ENCODE data around the gene ZNF174.

ZNF174 gene

GRCh38 chr16:3444032-3444388, 43.0 kb downstream of the ZNF174 start:
- Histone ChIP-seq H4K5ac (ENCODE audit: low read length) (no peak overlapping the region), H2AK5ac (ENCODE audit: low read length) (no peak overlapping the region), H3K23ac (ENCODE audit: low read length) (no peak overlapping the region)

GRCh38 chr16:3454093-3454492, 53.1 kb downstream of the ZNF174 start:
- Histone ChIP-seq H3K27ac (ENCODE audit: low read depth, low read length) (no peak overlapping the region), H4K5ac (ENCODE audit: low read length) (no peak overlapping the region)

More at GRCh38 chr16:3444032-3444388, 43.0 kb downstream of the ZNF174 start:
- peaks cover 3% of the 10 kb centered on the region for H3K79me1 ChIP-seq (ENCODE audit: low read length)
- WGBS (ENCODE audit: extremely low coverage, insufficient coverage, low lambda C conversion rate), result no CpG with 5 or more reads among the region's 10 CpGs
- H3K79me2 ChIP-seq (ENCODE audit: control insufficient read depth, insufficient read depth, low read length), result peaks cover 10% of the 10 kb centered on the region
- no peak overlapping the region for H4K8ac ChIP-seq (ENCODE audit: low read depth, low read length)
- H2BK5ac ChIP-seq (ENCODE audit: low read length), result no peak overlapping the region
- no peaks in the 10 kb centered on the region for H3K4me1 ChIP-seq (ENCODE audit: control insufficient read depth, low read depth, low read length)
- no peak overlapping the region for H3K18ac ChIP-seq (ENCODE audit: low read length)
- H2BK120ac ChIP-seq (ENCODE audit: low read depth, low read length), result no peak overlapping the region
- peak; percentile 76 for DNase-seq
- H3K36me3 ChIP-seq (ENCODE audit: control insufficient read depth, insufficient read depth, low read length), result peaks cover 2% of the 10 kb centered on the region
- no peak overlapping the region for H2BK15ac ChIP-seq (replicated peaks; ENCODE audit: low read depth)
- H3K56ac ChIP-seq (ENCODE audit: low read length), result peak overlapping the region; percentile 93
- H3K4ac ChIP-seq (ENCODE audit: low read depth, low read length), result no peak overlapping the region
- peak overlapping the region; percentile 85 for H3K9ac ChIP-seq (ENCODE audit: low read length)
- H3K27ac ChIP-seq (ENCODE audit: low read depth, low read length), result no peak overlapping the region
- no peaks in the 10 kb centered on the region for H3K27me3 ChIP-seq (ENCODE audit: insufficient read depth, low read length, poor library complexity)
- peak overlapping the region; percentile 84 for H3K4me3 ChIP-seq (ENCODE audit: low read length)
- peak overlapping the region; percentile 65 for H3K4me2 ChIP-seq (ENCODE audit: low read length)

DNA sequence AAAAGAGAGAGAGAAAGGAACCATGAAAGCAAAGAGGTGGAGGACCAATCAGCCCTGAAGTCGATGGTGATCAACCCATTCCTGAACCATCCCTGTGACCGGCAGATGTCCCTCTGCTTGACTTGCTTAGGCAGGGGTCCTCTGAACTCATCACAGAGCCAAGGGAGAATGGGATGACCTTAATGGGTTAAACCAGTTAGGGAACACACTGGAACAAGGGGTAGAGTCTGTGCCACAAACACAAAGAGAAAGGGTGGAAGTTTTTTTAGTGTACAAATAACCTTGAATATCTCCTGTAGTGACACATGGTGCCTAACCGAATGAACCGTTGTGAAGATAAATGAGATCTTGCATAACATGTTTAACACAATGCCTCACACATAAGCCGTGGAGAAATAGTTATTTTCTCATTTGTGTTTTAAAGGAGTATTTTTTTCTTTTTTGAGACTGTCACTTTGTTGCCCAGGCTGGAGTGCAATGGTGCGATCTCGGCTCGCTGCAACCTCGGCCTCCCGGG, 53.7 kb downstream of the ZNF174 start:
- Histone ChIP-seq H3K27me3 (ENCODE audit: insufficient read depth, low read length, poor library complexity) (no peaks in the 10 kb centered on the region), H3K27ac (ENCODE audit: low read depth, low read length) (no peak overlapping the region), H4K5ac (ENCODE audit: low read length) (no peak overlapping the region), H3K23ac (ENCODE audit: low read length) (no peak overlapping the region), H3K56ac (ENCODE audit: low read length) (no peak overlapping the region), H3K79me2 (ENCODE audit: control insufficient read depth, insufficient read depth, low read length) (peaks cover 14% of the 10 kb centered on the region), H3K36me3 (ENCODE audit: control insufficient read depth, insufficient read depth, low read length) (no peaks in the 10 kb centered on the region), H3K18ac (ENCODE audit: low read length) (no peak overlapping the region), H4K8ac (ENCODE audit: low read depth, low read length) (no peak overlapping the region), H2BK120ac (ENCODE audit: low read depth, low read length) (no peak overlapping the region), H2BK15ac (replicated peaks; ENCODE audit: low read depth) (no peak overlapping the region), H3K4me3 (ENCODE audit: low read length) (no peak overlapping the region), H3K4me1 (ENCODE audit: control insufficient read depth, low read depth, low read length) (peaks cover 6% of the 10 kb centered on the region), H3K4me2 (ENCODE audit: low read length) (no peak overlapping the region), H3K9ac (ENCODE audit: low read length) (no peak overlapping the region), H2AK5ac (ENCODE audit: low read length) (no peak overlapping the region), H2BK5ac (ENCODE audit: low read length) (no peak overlapping the region), H3K79me1 (ENCODE audit: low read length) (peaks cover 6% of the 10 kb centered on the region), H3K4ac (ENCODE audit: low read depth, low read length) (no peak overlapping the region)
- no peak for DNase-seq
- WGBS (ENCODE audit: extremely low coverage, insufficient coverage, low lambda C conversion rate), result no CpG with 5 or more reads among the region's 10 CpGs

More at GRCh38 chr16:3454093-3454492, 53.1 kb downstream of the ZNF174 start:
- peak; percentile 92 for DNase-seq
- Histone ChIP-seq H2BK5ac (ENCODE audit: low read length) (no peak overlapping the region), H3K56ac (ENCODE audit: low read length) (no peak overlapping the region), H2AK5ac (ENCODE audit: low read length) (no peak overlapping the region), H3K4me3 (ENCODE audit: low read length) (no peak overlapping the region), H3K4ac (ENCODE audit: low read depth, low read length) (no peak overlapping the region), H4K8ac (ENCODE audit: low read depth, low read length) (no peak overlapping the region), H2BK15ac (replicated peaks; ENCODE audit: low read depth) (no peak overlapping the region), H3K4me2 (ENCODE audit: low read length) (no peak overlapping the region), H3K18ac (ENCODE audit: low read length) (no peak overlapping the region), H3K4me1 (ENCODE audit: control insufficient read depth, low read depth, low read length) (peaks cover 4% of the 10 kb centered on the region), H3K79me2 (ENCODE audit: control insufficient read depth, insufficient read depth, low read length) (peaks cover 9% of the 10 kb centered on the region), H2BK120ac (ENCODE audit: low read depth, low read length) (no peak overlapping the region), H3K79me1 (ENCODE audit: low read length) (peaks cover 4% of the 10 kb centered on the region), H3K9ac (ENCODE audit: low read length) (no peak overlapping the region), H3K27me3 (ENCODE audit: insufficient read depth, low read length, poor library complexity) (no peaks in the 10 kb centered on the region), H3K23ac (ENCODE audit: low read length) (no peak overlapping the region), H3K36me3 (ENCODE audit: control insufficient read depth, insufficient read depth, low read length) (no peaks in the 10 kb centered on the region)
- no CpG with 5 or more reads among the region's 5 CpGs for WGBS (ENCODE audit: extremely low coverage, insufficient coverage, low lambda C conversion rate)

GRCh38 chr16:3457434-3458252, 56.6 kb downstream of the ZNF174 start:
- Histone ChIP-seq H3K23ac (ENCODE audit: low read length) (no peak overlapping the region), H3K18ac (ENCODE audit: low read length) (peak overlapping the region; percentile 90), H3K27ac (ENCODE audit: low read depth, low read length) (peak overlapping the region; percentile 93), H2BK15ac (replicated peaks; ENCODE audit: low read depth) (no peak overlapping the region), H2AK5ac (ENCODE audit: low read length) (no peak overlapping the region), H3K9ac (ENCODE audit: low read length) (peak overlapping the region; percentile 97), H2BK120ac (ENCODE audit: low read depth, low read length) (no peak overlapping the region), H4K5ac (ENCODE audit: low read length) (no peak overlapping the region), H3K4ac (ENCODE audit: low read depth, low read length) (peak overlapping the region; percentile 81), H3K4me2 (ENCODE audit: low read length) (peak overlapping the region; percentile 27), H3K27me3 (ENCODE audit: insufficient read depth, low read length, poor library complexity) (no peaks in the 10 kb centered on the region), H3K56ac (ENCODE audit: low read length) (peak overlapping the region; percentile 97), H3K79me1 (ENCODE audit: low read length) (peaks cover 13% of the 10 kb centered on the region), H3K36me3 (ENCODE audit: control insufficient read depth, insufficient read depth, low read length) (no peaks in the 10 kb centered on the region), H2BK5ac (ENCODE audit: low read length) (peak overlapping the region; percentile 81), H4K8ac (ENCODE audit: low read depth, low read length) (no peak overlapping the region), H3K4me1 (ENCODE audit: control insufficient read depth, low read depth, low read length) (peaks cover 12% of the 10 kb centered on the region), H3K79me2 (ENCODE audit: control insufficient read depth, insufficient read depth, low read length) (peaks cover 40% of the 10 kb centered on the region), H3K4me3 (ENCODE audit: low read length) (peak overlapping the region; percentile 50)
- no CpG with 5 or more reads among the region's 83 CpGs for WGBS (ENCODE audit: extremely low coverage, insufficient coverage, low lambda C conversion rate)
- peak; percentile 95 for DNase-seq

DNA sequence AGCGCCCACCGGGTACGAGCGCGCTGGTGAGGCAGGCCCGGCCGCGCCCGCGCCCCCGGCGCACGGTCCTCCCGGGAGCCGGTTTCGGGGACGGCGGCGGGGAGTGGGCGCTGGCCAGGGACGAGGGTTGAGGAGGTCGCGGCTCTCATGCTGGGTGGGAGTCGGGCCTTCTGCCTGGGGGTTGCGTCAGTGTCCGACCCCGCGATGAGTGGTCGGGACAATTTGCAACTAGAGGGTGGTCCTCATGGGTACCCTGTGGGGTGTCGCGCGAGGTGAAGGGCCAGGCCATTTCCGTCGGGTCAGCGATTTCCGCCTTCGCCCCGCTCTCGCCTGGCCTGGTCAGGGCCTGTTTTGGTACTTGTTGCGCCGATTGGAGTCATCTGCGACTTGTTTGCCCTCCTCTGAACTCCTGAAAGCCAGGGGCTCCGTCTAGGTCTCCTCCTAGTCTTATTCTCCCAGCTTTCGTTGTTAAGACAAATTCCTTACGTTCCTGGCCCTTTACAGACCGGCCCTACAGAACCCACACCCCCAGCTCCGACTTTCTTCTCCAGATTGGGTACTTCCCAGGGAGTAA, 57.4 kb downstream of the ZNF174 start:
- peak overlapping the region; percentile 97 for H3K56ac ChIP-seq (ENCODE audit: low read length)

More for the DNA sequence above, 57.4 kb downstream of the ZNF174 start:
- no peak overlapping the region for H2AK5ac ChIP-seq (ENCODE audit: low read length)
- no peaks in the 10 kb centered on the region for H3K27me3 ChIP-seq (ENCODE audit: insufficient read depth, low read length, poor library complexity)
- H3K4ac ChIP-seq (ENCODE audit: low read depth, low read length), result peak overlapping the region; percentile 81
- H3K36me3 ChIP-seq (ENCODE audit: control insufficient read depth, insufficient read depth, low read length), result no peaks in the 10 kb centered on the region
- H3K4me1 ChIP-seq (ENCODE audit: control insufficient read depth, low read depth, low read length), result peaks cover 12% of the 10 kb centered on the region
- peak overlapping the region; percentile 11 for H3K23ac ChIP-seq (ENCODE audit: low read length)
- H3K9ac ChIP-seq (ENCODE audit: low read length), result peak overlapping the region; percentile 97
- no peak overlapping the region for H2BK120ac ChIP-seq (ENCODE audit: low read depth, low read length)
- peak overlapping the region; percentile 86 for H3K4me2 ChIP-seq (ENCODE audit: low read length)
- H2BK5ac ChIP-seq (ENCODE audit: low read length), result peak overlapping the region; percentile 64
- peak overlapping the region; percentile 91 for H3K4me3 ChIP-seq (ENCODE audit: low read length)
- peak overlapping the region; percentile 90 for H3K18ac ChIP-seq (ENCODE audit: low read length)
- no peak overlapping the region for H4K8ac ChIP-seq (ENCODE audit: low read depth, low read length)
- peak overlapping the region; percentile 64 for H4K5ac ChIP-seq (ENCODE audit: low read length)
- peak overlapping the region; percentile 93 for H3K27ac ChIP-seq (ENCODE audit: low read depth, low read length)
- DNase-seq, result peak; percentile 82
- H3K79me2 ChIP-seq (ENCODE audit: control insufficient read depth, insufficient read depth, low read length), result peaks cover 46% of the 10 kb centered on the region
- WGBS (ENCODE audit: extremely low coverage, insufficient coverage, low lambda C conversion rate), result no CpG with 5 or more reads among the region's 47 CpGs
- peaks cover 14% of the 10 kb centered on the region for H3K79me1 ChIP-seq (ENCODE audit: low read length)
- no peak overlapping the region for H2BK15ac ChIP-seq (replicated peaks; ENCODE audit: low read depth)
